ENCODE measurements around the gene KRTAP5-3.
"Not testable (repeated sequence)": the region's sequence is repeated elsewhere in the genome, so short reads cannot be mapped to it uniquely, and the experiment has no call there.

The KRTAP5-3 gene

GRCh38 chr11:1582909-1583308 lies 25.4 kb downstream of the KRTAP5-3 start:
- not testable (repeated sequence) for H3K27me3 ChIP-seq (ENCODE audit: control insufficient read depth, insufficient read depth, low read length, poor library complexity, severe bottlenecking); H3K9me3 ChIP-seq (ENCODE audit: control insufficient read depth, low read length); H3K4me3 ChIP-seq (ENCODE audit: insufficient read depth, low read depth, low read length); H3K36me3 ChIP-seq (ENCODE audit: control insufficient read depth, insufficient read depth, low read length); H3K4me1 ChIP-seq (ENCODE audit: control insufficient read depth, insufficient read depth, low read length); H3K27ac ChIP-seq (ENCODE audit: insufficient read depth, low read depth, low read length, poor library complexity, severe bottlenecking)
- WGBS, 2 experiments: 94 to 100% methylated on average over 1 of the region's 2 CpGs

- H3K27me3 ChIP-seq (ENCODE audit: control insufficient read depth, insufficient read depth, low read length, poor library complexity, severe bottlenecking): no peaks in the 10 kb centered on the region
- H3K9me3 ChIP-seq (ENCODE audit: control insufficient read depth, low read length): no peaks in the 10 kb centered on the region
- no peak overlapping the region for H3K27ac ChIP-seq (ENCODE audit: insufficient read depth, low read depth, low read length, poor library complexity, severe bottlenecking)
- H3K36me3 ChIP-seq (ENCODE audit: control insufficient read depth, insufficient read depth, low read length): no peaks in the 10 kb centered on the region
- H3K4me3 ChIP-seq (ENCODE audit: insufficient read depth, low read depth, low read length): no peak overlapping the region
- WGBS, 2 experiments: 87 to 88% methylated on average over 9 of the region's 9 CpGs
- no peaks in the 10 kb centered on the region for H3K4me1 ChIP-seq (ENCODE audit: control insufficient read depth, insufficient read depth, low read length)
These were observed 26.3 kb downstream of the KRTAP5-3 start for GRCh38 chr11:1581976-1582375.

GRCh38 chr11:1576825-1577224 lies 31.4 kb downstream of the KRTAP5-3 start:
- Histone ChIP-seq H3K27me3 (ENCODE audit: control insufficient read depth, insufficient read depth, low read length, poor library complexity, severe bottlenecking) (peaks cover 38% of the 10 kb centered on the region), H3K36me3 (ENCODE audit: control insufficient read depth, insufficient read depth, low read length) (no peaks in the 10 kb centered on the region), H3K4me1 (ENCODE audit: control insufficient read depth, insufficient read depth, low read length) (peaks cover 14% of the 10 kb centered on the region), H3K9me3 (ENCODE audit: control insufficient read depth, low read length) (no peaks in the 10 kb centered on the region), H3K4me3 (ENCODE audit: insufficient read depth, low read depth, low read length) (no peak overlapping the region), H3K27ac (ENCODE audit: insufficient read depth, low read depth, low read length, poor library complexity, severe bottlenecking) (no peak overlapping the region)
- WGBS, 2 experiments: 91 to 97% methylated on average over 6 of the region's 6 CpGs

GRCh38 chr11:1575756-1576155 lies 32.5 kb downstream of the KRTAP5-3 start:
- peaks cover 47% of the 10 kb centered on the region for H3K27me3 ChIP-seq (ENCODE audit: control insufficient read depth, insufficient read depth, low read length, poor library complexity, severe bottlenecking)
- 87 to 88% methylated on average over 16 of the region's 16 CpGs for WGBS, 2 experiments

GRCh38 chr11:1574933-1575242 lies 33.4 kb downstream of the KRTAP5-3 start:
- Histone ChIP-seq H3K27me3 (ENCODE audit: control insufficient read depth, insufficient read depth, low read length, poor library complexity, severe bottlenecking) (peaks cover 56% of the 10 kb centered on the region), H3K9me3 (ENCODE audit: control insufficient read depth, low read length) (no peaks in the 10 kb centered on the region), H3K36me3 (ENCODE audit: control insufficient read depth, insufficient read depth, low read length) (no peaks in the 10 kb centered on the region), H3K27ac (ENCODE audit: insufficient read depth, low read depth, low read length, poor library complexity, severe bottlenecking) (no peak overlapping the region), H3K4me3 (ENCODE audit: insufficient read depth, low read depth, low read length) (no peak overlapping the region), H3K4me1 (ENCODE audit: control insufficient read depth, insufficient read depth, low read length) (peaks cover 14% of the 10 kb centered on the region)
- 31 to 33% methylated on average over 7 of the region's 7 CpGs for WGBS, 2 experiments

More at GRCh38 chr11:1575756-1576155, 32.5 kb downstream of the KRTAP5-3 start:
- H3K4me1 ChIP-seq (ENCODE audit: control insufficient read depth, insufficient read depth, low read length): peaks cover 14% of the 10 kb centered on the region
- not testable (repeated sequence) for H3K36me3 ChIP-seq (ENCODE audit: control insufficient read depth, insufficient read depth, low read length); H3K4me3 ChIP-seq (ENCODE audit: insufficient read depth, low read depth, low read length); H3K27ac ChIP-seq (ENCODE audit: insufficient read depth, low read depth, low read length, poor library complexity, severe bottlenecking); H3K9me3 ChIP-seq (ENCODE audit: control insufficient read depth, low read length)

GRCh38 chr11:1574238-1574932 lies 33.9 kb downstream of the KRTAP5-3 start:
- H3K27me3 ChIP-seq (ENCODE audit: control insufficient read depth, insufficient read depth, low read length, poor library complexity, severe bottlenecking): peaks cover 61% of the 10 kb centered on the region
- no peaks in the 10 kb centered on the region for H3K9me3 ChIP-seq (ENCODE audit: control insufficient read depth, low read length)
- H3K27ac ChIP-seq (ENCODE audit: insufficient read depth, low read depth, low read length, poor library complexity, severe bottlenecking): no peak overlapping the region
- H3K36me3 ChIP-seq (ENCODE audit: control insufficient read depth, insufficient read depth, low read length): no peaks in the 10 kb centered on the region
- WGBS, 2 experiments: 1% methylated on average over 64 of the region's 64 CpGs
- H3K4me3 ChIP-seq (ENCODE audit: insufficient read depth, low read depth, low read length): peak overlapping the region; percentile 22
- H3K4me1 ChIP-seq (ENCODE audit: control insufficient read depth, insufficient read depth, low read length): peaks cover 14% of the 10 kb centered on the region

GRCh38 chr11:1573903-1574237 lies 34.4 kb downstream of the KRTAP5-3 start:
- Histone ChIP-seq H3K4me3 (ENCODE audit: insufficient read depth, low read depth, low read length) (no peak overlapping the region), H3K36me3 (ENCODE audit: control insufficient read depth, insufficient read depth, low read length) (no peaks in the 10 kb centered on the region), H3K27ac (ENCODE audit: insufficient read depth, low read depth, low read length, poor library complexity, severe bottlenecking) (no peak overlapping the region), H3K9me3 (ENCODE audit: control insufficient read depth, low read length) (no peaks in the 10 kb centered on the region), H3K4me1 (ENCODE audit: control insufficient read depth, insufficient read depth, low read length) (peaks cover 14% of the 10 kb centered on the region), H3K27me3 (ENCODE audit: control insufficient read depth, insufficient read depth, low read length, poor library complexity, severe bottlenecking) (peaks cover 66% of the 10 kb centered on the region)
- WGBS, 2 experiments: 6 to 10% methylated on average over 7 of the region's 7 CpGs

GRCh38 chr11:1573077-1573902 lies 35.0 kb downstream of the KRTAP5-3 start:
- H3K4me3 ChIP-seq (ENCODE audit: insufficient read depth, low read depth, low read length): peak overlapping the region; percentile 39
- no peaks in the 10 kb centered on the region for H3K36me3 ChIP-seq (ENCODE audit: control insufficient read depth, insufficient read depth, low read length)
- H3K27me3 ChIP-seq (ENCODE audit: control insufficient read depth, insufficient read depth, low read length, poor library complexity, severe bottlenecking): peaks cover 71% of the 10 kb centered on the region
- H3K9me3 ChIP-seq (ENCODE audit: control insufficient read depth, low read length): no peaks in the 10 kb centered on the region
- WGBS, 2 experiments: 14 to 15% methylated on average over 37 of the region's 37 CpGs
- peaks cover 18% of the 10 kb centered on the region for H3K4me1 ChIP-seq (ENCODE audit: control insufficient read depth, insufficient read depth, low read length)
- H3K27ac ChIP-seq (ENCODE audit: insufficient read depth, low read depth, low read length, poor library complexity, severe bottlenecking): no peak overlapping the region

- no peaks in the 10 kb centered on the region for H3K9me3 ChIP-seq (ENCODE audit: control insufficient read depth, low read length)
- H3K27ac ChIP-seq (ENCODE audit: insufficient read depth, low read depth, low read length, poor library complexity, severe bottlenecking): no peak within 1 kb of the TSS
- H3K4me1 ChIP-seq (ENCODE audit: control insufficient read depth, insufficient read depth, low read length): peaks cover 18% of the 10 kb centered on the region
- peak within 1 kb of the TSS; percentile 39 for H3K4me3 ChIP-seq (ENCODE audit: insufficient read depth, low read depth, low read length)
- 1% methylated on average over 124 of the region's 124 CpGs for WGBS, 2 experiments
- peaks cover 71% of the 10 kb centered on the region for H3K27me3 ChIP-seq (ENCODE audit: control insufficient read depth, insufficient read depth, low read length, poor library complexity, severe bottlenecking)
- no peaks in the 10 kb centered on the region for H3K36me3 ChIP-seq (ENCODE audit: control insufficient read depth, insufficient read depth, low read length)
These were observed 35.8 kb downstream of the KRTAP5-3 start, which contains the start of gene DUSP8 for GRCh38 chr11:1572197-1573076. DUSP8 (minus strand) TSS chr11:1572271; CDS start chr11:1565826, 6,445 bp downstream.

GRCh38 chr11:1571760-1572196 lies 36.5 kb downstream of the KRTAP5-3 start:
- Histone ChIP-seq H3K9me3 (ENCODE audit: control insufficient read depth, low read length) (no peaks in the 10 kb centered on the region), H3K4me1 (ENCODE audit: control insufficient read depth, insufficient read depth, low read length) (peaks cover 18% of the 10 kb centered on the region), H3K4me3 (ENCODE audit: insufficient read depth, low read depth, low read length) (peak overlapping the region; percentile 39), H3K36me3 (ENCODE audit: control insufficient read depth, insufficient read depth, low read length) (no peaks in the 10 kb centered on the region), H3K27ac (ENCODE audit: insufficient read depth, low read depth, low read length, poor library complexity, severe bottlenecking) (no peak overlapping the region), H3K27me3 (ENCODE audit: control insufficient read depth, insufficient read depth, low read length, poor library complexity, severe bottlenecking) (peaks cover 71% of the 10 kb centered on the region)
- 0 to 1% methylated on average over 91 of the region's 91 CpGs for WGBS, 2 experiments
